GM12878 (cell line): Measurements from ENCODE around the gene SLC25A52. TPM values are rescaled to one million over a fixed set of nuclear protein-coding genes. Genes with fewer than 3 reads are reported as not detected.

Source experiments
- BCL11A ChIP-seq: IDR thresholded peaks from 2 replicates; pipeline ENCODE4 v1.6.1; 2011; ENCODE audit warnings: low read depth, low read length
- CHD4 ChIP-seq: fragments of 200-600 bp; sonication (generic); IDR thresholded peaks from 2 replicates; pipeline ENCODE4 v1.6.1; 2016; ENCODE audit warnings: mild to moderate bottlenecking
- CTCF ChIP-seq, 3 experiments: IDR thresholded peaks in 2 of 3; conservative IDR thresholded peaks in 1 of 3; 2 replicates each; pipeline ENCODE4 v1.5.1; 2011; ENCODE audit warnings: low read depth in 3 of 3, low read length in 3 of 3, mild to moderate bottlenecking in 3 of 3, control low read depth in 2 of 3, moderate library complexity in 2 of 3, inconsistent platforms in 1 of 3, mixed read lengths in 1 of 3; ENCODE audit not compliant: control insufficient read depth in 2 of 3, insufficient read depth in 1 of 3; ENCODE audit errors: extremely low read depth in 1 of 3
- E2F8 ChIP-seq: fragments of 450-650 bp; IDR thresholded peaks from 2 replicates; pipeline ENCODE4 v1.6.1; 2018; ENCODE audit warnings: mild to moderate bottlenecking, low read depth, moderate library complexity; ENCODE audit not compliant: partially characterized antibody
- IKZF2 ChIP-seq, 2 experiments: fragments of 450-650 bp; IDR thresholded peaks; 2 replicates each; pipeline ENCODE4 v1.6.1; 2017; ENCODE audit warnings: mild to moderate bottlenecking in 2 of 2, moderate library complexity in 2 of 2
- IRF3 ChIP-seq: fragments of 450-650 bp; IDR thresholded peaks from 2 replicates; pipeline ENCODE4 v1.6.1; 2014; ENCODE audit warnings: mild to moderate bottlenecking
- MTA3 ChIP-seq: IDR thresholded peaks from 2 replicates; pipeline ENCODE4 v1.6.1; 2012; ENCODE audit warnings: low read length, inconsistent platforms, borderline replicate concordance
- MYC ChIP-seq: IDR thresholded peaks from 2 replicates; pipeline ENCODE4 v1.6.1; 2011; ENCODE audit warnings: mild to moderate bottlenecking, low read length, moderate library complexity, inconsistent platforms; ENCODE audit not compliant: insufficient read depth, insufficient replicate concordance, insufficient read length, severe bottlenecking
- RAD51 ChIP-seq: fragments of 450-650 bp; IDR thresholded peaks from 2 replicates; pipeline ENCODE4 v1.6.1; 2016; ENCODE audit warnings: moderate library complexity, mild to moderate bottlenecking, inconsistent platforms
- SMARCA5 ChIP-seq: fragments of 450-650 bp; IDR thresholded peaks from 2 replicates; pipeline ENCODE4 v1.6.1; 2017; ENCODE audit warnings: mild to moderate bottlenecking
- STAT1 ChIP-seq: fragments of 450-650 bp; conservative IDR thresholded peaks from 2 replicates; pipeline ENCODE4 v1.6.1; 2014; ENCODE audit warnings: antibody characterized with exemption, mild to moderate bottlenecking
- TARDBP ChIP-seq: IDR thresholded peaks from 2 replicates; pipeline ENCODE4 v1.6.1; 2016; ENCODE audit warnings: borderline replicate concordance
- WRNIP1 ChIP-seq: IDR thresholded peaks from 2 replicates; pipeline ENCODE4 v1.6.1; 2011; ENCODE audit warnings: low read depth, low read length, improper control_type of control experiment, borderline replicate concordance
- ZBTB11 ChIP-seq: fragments of 450-650 bp; formaldehyde crosslinking; IDR thresholded peaks from 2 replicates; pipeline ENCODE4 v1.5.0; 2022; ENCODE audit warnings: mild to moderate bottlenecking, missing genetic modification characterization
- ZNF207 ChIP-seq: fragments of 450-650 bp; IDR thresholded peaks from 2 replicates; pipeline ENCODE4 v1.6.1; 2014; ENCODE audit warnings: antibody characterized with exemption, mild to moderate bottlenecking, borderline replicate concordance
- polyA plus RNA-seq, 11 experiments: library from polyadenylated mRNA; depleted of rRNA in 4 of 11; unstranded in 6 of 11; stranded (reverse) in 5 of 11; fragments of >200 nt; fragmentation: Nextera tagmentation in 4 of 11; fragmentation: Illumina TruSeq in 1 of 11; extraction: Ambion mirVana in 4 of 11; extraction: Trizol in 1 of 11; gene quantifications; 1 replicate in 1 of 11; 2 replicates in 10 of 11; pipeline versions ENCODE4 v1.2.1 to v1.2.3, GENCODE V29; 2011 to 2016; ENCODE audit warnings: inconsistent platforms in 2 of 11, missing spikeins in 2 of 11, low read depth in 1 of 11
- total RNA-seq, 4 experiments: library from RNA; depleted of rRNA in 3 of 4; stranded (reverse); fragments of >200 nt in 3 of 4; fragmentation: Illumina TruSeq in 1 of 4; extraction: Trizol in 1 of 4; gene quantifications; 2 replicates each; pipeline versions ENCODE4 v1.2.1 to v1.2.3, GENCODE V29; 2013 to 2021
- TF ChIP-seq, protein P1 (sequence below): fragments of 450-650 bp; IDR thresholded peaks from 2 replicates; pipeline ENCODE4 v1.6.1; 2018; ENCODE audit warnings: borderline replicate concordance, mild to moderate bottlenecking; ENCODE audit not compliant: partially characterized antibody
- TF ChIP-seq, protein P2 (sequence below): IDR thresholded peaks from 2 replicates; pipeline ENCODE4 v1.6.1; 2012; ENCODE audit warnings: low read depth, low read length, improper control_type of control experiment

The SLC25A52 gene
- total and polyA plus RNA-seq, 10 of the 15 experiments (the other 5 are each of a cell fraction or from before 2014, with no cell fraction given): not detected

DNA sequence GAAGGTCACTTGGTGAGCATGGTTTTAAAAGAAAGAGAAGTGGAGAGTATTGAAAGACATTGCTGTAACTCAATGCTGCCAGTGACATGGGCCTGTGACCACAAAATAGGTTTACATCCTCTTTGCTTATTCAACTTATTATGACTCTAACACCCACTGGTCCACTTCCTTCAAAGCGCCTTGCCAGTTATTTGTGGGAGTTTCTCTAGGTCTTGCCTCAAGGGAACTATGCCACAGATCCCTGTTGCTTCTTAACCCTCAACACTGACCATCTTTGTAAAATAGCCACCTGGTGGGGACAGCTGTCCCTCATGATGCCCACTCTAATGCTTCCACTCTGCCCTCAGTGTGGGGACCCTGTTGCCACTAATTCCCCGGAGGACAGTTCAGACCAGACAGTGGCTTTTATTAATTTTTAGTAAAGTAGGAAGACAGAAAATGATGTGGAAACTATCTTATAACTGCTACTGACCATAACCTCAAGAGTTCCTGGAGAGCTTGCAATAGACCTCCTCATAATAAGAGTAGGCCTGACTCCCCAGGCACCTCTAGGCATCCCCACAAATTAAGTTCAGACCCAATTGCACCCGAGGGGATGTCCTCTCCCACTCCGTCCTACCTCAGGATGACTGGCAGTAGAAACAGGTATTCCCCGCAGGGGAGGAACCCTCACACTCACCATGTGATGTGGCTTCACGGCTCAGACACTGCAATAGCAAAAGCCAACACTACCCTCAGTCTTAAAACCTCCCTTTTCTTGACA is 31.3 kb upstream of the SLC25A52 start (continued):
- no peak for TF ChIP-seq IRF3
- TF ChIP-seq, protein P1, sequence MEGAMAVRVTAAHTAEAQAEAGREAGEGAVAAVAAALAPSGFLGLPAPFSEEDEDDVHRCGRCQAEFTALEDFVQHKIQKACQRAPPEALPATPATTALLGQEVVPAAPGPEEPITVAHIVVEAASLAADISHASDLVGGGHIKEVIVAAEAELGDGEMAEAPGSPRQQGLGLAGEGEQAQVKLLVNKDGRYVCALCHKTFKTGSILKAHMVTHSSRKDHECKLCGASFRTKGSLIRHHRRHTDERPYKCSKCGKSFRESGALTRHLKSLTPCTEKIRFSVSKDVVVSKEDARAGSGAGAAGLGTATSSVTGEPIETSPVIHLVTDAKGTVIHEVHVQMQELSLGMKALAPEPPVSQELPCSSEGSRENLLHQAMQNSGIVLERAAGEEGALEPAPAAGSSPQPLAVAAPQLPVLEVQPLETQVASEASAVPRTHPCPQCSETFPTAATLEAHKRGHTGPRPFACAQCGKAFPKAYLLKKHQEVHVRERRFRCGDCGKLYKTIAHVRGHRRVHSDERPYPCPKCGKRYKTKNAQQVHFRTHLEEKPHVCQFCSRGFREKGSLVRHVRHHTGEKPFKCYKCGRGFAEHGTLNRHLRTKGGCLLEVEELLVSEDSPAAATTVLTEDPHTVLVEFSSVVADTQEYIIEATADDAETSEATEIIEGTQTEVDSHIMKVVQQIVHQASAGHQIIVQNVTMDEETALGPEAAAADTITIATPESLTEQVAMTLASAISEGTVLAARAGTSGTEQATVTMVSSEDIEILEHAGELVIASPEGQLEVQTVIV: no peak
- TF ChIP-seq ZBTB11 (CRISPR knock-in tag): no peak
- TF ChIP-seq RAD51: peak; percentile 82
- peak; percentile 72 for TF ChIP-seq SMARCA5
- TF ChIP-seq MYC: no peak
- TF ChIP-seq ZNF207: no peak
- TF ChIP-seq E2F8: no peak
- no peak for TF ChIP-seq TARDBP
- 0 out of 2 replicates have a peak, but pooled peaks have one; percentile 48 for TF ChIP-seq WRNIP1
- TF ChIP-seq CTCF (IDR thresholded peaks at IDR 0.05 in 2 of 3, conservative IDR thresholded peaks at IDR 0.05 in 1 of 3; ENCODE audit: control insufficient read depth in 2 of 3, extremely low read depth in 1 of 3, insufficient read depth in 1 of 3, low read depth in 3 of 3, low read length in 3 of 3): no peak
- TF ChIP-seq, protein P2, sequence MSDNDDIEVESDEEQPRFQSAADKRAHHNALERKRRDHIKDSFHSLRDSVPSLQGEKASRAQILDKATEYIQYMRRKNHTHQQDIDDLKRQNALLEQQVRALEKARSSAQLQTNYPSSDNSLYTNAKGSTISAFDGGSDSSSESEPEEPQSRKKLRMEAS: no peak
- peak; percentile 92 to 93 for TF ChIP-seq IKZF2 (IDR thresholded peaks at IDR 0.05)
- TF ChIP-seq CHD4: no peak
- TF ChIP-seq STAT1: no peak
- TF ChIP-seq MTA3: no peak
- peak; percentile 85 for TF ChIP-seq BCL11A
